Effector memory CD4-positive, alpha-beta T cell (primary cell): ENCODE data around the gene NCKAP5.

Experiments
- DNase-seq, 3 donors: peaks; one replicate each; pipeline ENCODE4 v3.0.0-alpha.2; 2020
- H3K27ac ChIP-seq: 2 replicates; pipeline ENCODE4 v1.7.0; 2013; ENCODE audit warnings: mild to moderate bottlenecking, low read length, moderate library complexity; ENCODE audit not compliant: insufficient read depth, poor library complexity, severe bottlenecking
- H3K27me3 ChIP-seq: replicated peaks from 2 replicates; pipeline ENCODE4 v1.7.0; 2013; ENCODE audit warnings: mild to moderate bottlenecking, low read length; ENCODE audit not compliant: insufficient read depth, control insufficient read depth, poor library complexity, severe bottlenecking
- H3K36me3 ChIP-seq: 2 replicates; pipeline ENCODE4 v1.7.0; 2013; ENCODE audit warnings: mild to moderate bottlenecking, low read length, moderate library complexity; ENCODE audit not compliant: control insufficient read depth, insufficient read depth
- H3K4me1 ChIP-seq: 2 replicates; pipeline ENCODE4 v1.7.0; 2013; ENCODE audit warnings: low read length, mild to moderate bottlenecking; ENCODE audit not compliant: control insufficient read depth, insufficient read depth, poor library complexity, severe bottlenecking
- H3K4me3 ChIP-seq: 2 replicates; pipeline ENCODE4 v1.7.0; 2013; ENCODE audit warnings: low read length, low read depth, mild to moderate bottlenecking; ENCODE audit not compliant: insufficient read depth, poor library complexity, severe bottlenecking
- H3K9me3 ChIP-seq: 2 replicates; pipeline ENCODE4 v1.7.0; 2013; ENCODE audit warnings: mild to moderate bottlenecking, low read length, moderate library complexity; ENCODE audit not compliant: control insufficient read depth

The NCKAP5 gene

GRCh38 chr2:132654968-132655367 is 913.3 kb downstream of the NCKAP5 start:
- no peaks in the 10 kb centered on the region for H3K36me3 ChIP-seq
- H3K9me3 ChIP-seq: no peaks in the 10 kb centered on the region
- DNase-seq: no peak
- H3K4me3 ChIP-seq: no peak overlapping the region
- H3K27ac ChIP-seq: no peak overlapping the region
- no peaks in the 10 kb centered on the region for H3K4me1 ChIP-seq
- no peaks in the 10 kb centered on the region for H3K27me3 ChIP-seq

GRCh38 chr2:132654335-132654734 is 913.9 kb downstream of the NCKAP5 start:
- no peaks in the 10 kb centered on the region for H3K36me3 ChIP-seq
- H3K27me3 ChIP-seq: no peaks in the 10 kb centered on the region

GRCh38 chr2:132652474-132652873 is 915.8 kb downstream of the NCKAP5 start:
- H3K9me3 ChIP-seq: no peaks in the 10 kb centered on the region
- DNase-seq: no peak
- H3K4me1 ChIP-seq: no peaks in the 10 kb centered on the region
- H3K27me3 ChIP-seq: no peaks in the 10 kb centered on the region
- no peak overlapping the region for H3K27ac ChIP-seq
- no peak overlapping the region for H3K4me3 ChIP-seq
- H3K36me3 ChIP-seq: no peaks in the 10 kb centered on the region

More at GRCh38 chr2:132654335-132654734, 913.9 kb downstream of the NCKAP5 start:
- H3K9me3 ChIP-seq: no peaks in the 10 kb centered on the region
- no peaks in the 10 kb centered on the region for H3K4me1 ChIP-seq
- DNase-seq: no peak
- H3K4me3 ChIP-seq: no peak overlapping the region
- no peak overlapping the region for H3K27ac ChIP-seq

GRCh38 chr2:132651115-132652045 is 916.9 kb downstream of the NCKAP5 start:
- Histone ChIP-seq H3K27ac (no peak overlapping the region), H3K36me3 (no peaks in the 10 kb centered on the region), H3K4me1 (no peaks in the 10 kb centered on the region), H3K4me3 (no peak overlapping the region), H3K9me3 (no peaks in the 10 kb centered on the region), H3K27me3 (no peaks in the 10 kb centered on the region)
- DNase-seq: no peak

GRCh38 chr2:132646540-132647108 is 921.6 kb downstream of the NCKAP5 start:
- H3K4me1 ChIP-seq: no peaks in the 10 kb centered on the region
- no peaks in the 10 kb centered on the region for H3K27me3 ChIP-seq
- no peaks in the 10 kb centered on the region for H3K36me3 ChIP-seq
- no peaks in the 10 kb centered on the region for H3K9me3 ChIP-seq
- H3K27ac ChIP-seq: no peak overlapping the region
- DNase-seq: no peak
- H3K4me3 ChIP-seq: no peak overlapping the region

GRCh38 chr2:132645722-132646539 is 922.3 kb downstream of the NCKAP5 start:
- no peak overlapping the region for H3K27ac ChIP-seq
- no peaks in the 10 kb centered on the region for H3K4me1 ChIP-seq
- H3K4me3 ChIP-seq: no peak overlapping the region

GRCh38 chr2:132645176-132645575 is 923.1 kb downstream of the NCKAP5 start:
- no peaks in the 10 kb centered on the region for H3K36me3 ChIP-seq
- no peak overlapping the region for H3K4me3 ChIP-seq
- H3K27me3 ChIP-seq: no peaks in the 10 kb centered on the region
- no peak overlapping the region for H3K27ac ChIP-seq
- DNase-seq: no peak
- H3K9me3 ChIP-seq: no peaks in the 10 kb centered on the region
- no peaks in the 10 kb centered on the region for H3K4me1 ChIP-seq

More at GRCh38 chr2:132645722-132646539, 922.3 kb downstream of the NCKAP5 start:
- H3K36me3 ChIP-seq: no peaks in the 10 kb centered on the region
- H3K27me3 ChIP-seq: no peaks in the 10 kb centered on the region
- no peaks in the 10 kb centered on the region for H3K9me3 ChIP-seq
- DNase-seq: no peak

- DNase-seq: no peak
- H3K9me3 ChIP-seq: no peaks in the 10 kb centered on the region
- no peak overlapping the region for H3K4me3 ChIP-seq
- no peak overlapping the region for H3K27ac ChIP-seq
- H3K36me3 ChIP-seq: no peaks in the 10 kb centered on the region
- H3K4me1 ChIP-seq: no peaks in the 10 kb centered on the region
- H3K27me3 ChIP-seq: no peaks in the 10 kb centered on the region
Observed at GRCh38 chr2:132642415-132642814, 925.8 kb downstream of the NCKAP5 start.

- H3K9me3 ChIP-seq: no peaks in the 10 kb centered on the region
- H3K27ac ChIP-seq: no peak overlapping the region
- no peak for DNase-seq
- H3K36me3 ChIP-seq: no peaks in the 10 kb centered on the region
- H3K27me3 ChIP-seq: no peaks in the 10 kb centered on the region
- H3K4me1 ChIP-seq: no peaks in the 10 kb centered on the region
- no peak overlapping the region for H3K4me3 ChIP-seq
Observed at GRCh38 chr2:132641819-132642218, 926.4 kb downstream of the NCKAP5 start.
